Testis (tissue), 2 donors: Measurements from ENCODE around the gene MSI2.

Source experiments
- CTCF ChIP-seq, 3 experiments: fragments of 450-650 bp in 2 of 3; fragments of 200-600 bp in 1 of 3; sonication (generic) in 1 of 3; IDR thresholded peaks; one replicate each; pipeline ENCODE4 v1.5.1; 2016 to 2019; ENCODE audit warnings: antibody characterized with exemption in 3 of 3, mild to moderate bottlenecking in 2 of 3, moderate library complexity in 1 of 3
- POLR2A ChIP-seq: fragments of 450-650 bp; IDR thresholded peaks from one replicate; pipeline ENCODE4 v1.6.1; 2017; ENCODE audit warnings: antibody characterized with exemption, mild to moderate bottlenecking, moderate library complexity

GRCh38 chr17:57475796-57476195, 219.5 kb downstream of the MSI2 start:
- TF ChIP-seq CTCF (IDR thresholded peaks at IDR 0.05) (no peak), POLR2A (no peak)
